IMR-90 (cell line): Measurements from ENCODE around the gene NHSL2. TPM values are rescaled to one million over a fixed set of nuclear protein-coding genes. Genes with fewer than 3 reads are reported as not detected.

Experiments used
- ATAC-seq: fragments of 200-7000 bp; cut with Tn5 transposase; 2 replicates; pipeline ENCODE4 v1.9.1; 2020; ENCODE audit warnings: low read depth, mild to moderate bottlenecking, moderate library complexity
- BruUV-seq: library from RNA; stranded (reverse); fragments of 400-500 nt; replicated peaks from 2 replicates; lab custom pipeline; 2021; lab: Mats Ljungman, UMichigan
- CTCF ChIA-PET: fragments of 300-600 bp; formaldehyde crosslinking; extraction: SDS; loops from one replicate; lab custom pipeline; 2021; ENCODE audit warnings: antibody characterized with exemption; lab: Yijun Ruan, JAX
- POLR2A ChIA-PET: fragments of 300-600 bp; sonication (Branson Sonifier 250); formaldehyde crosslinking; loops from one replicate; lab custom pipeline; 2022; ENCODE audit warnings: antibody characterized with exemption; ENCODE audit not compliant: unreplicated experiment; lab: Charles Lee
- DNase-seq: peaks from one replicate; pipeline ENCODE4 v3.0.0; 2013
- H2AFZ ChIP-seq: replicated peaks from 2 replicates; pipeline ENCODE3; 2013; ENCODE audit warnings: low read length, mild to moderate bottlenecking; ENCODE audit not compliant: poor library complexity
- H2AK5ac ChIP-seq: 2 replicates; pipeline ENCODE4 v1.6.1; 2013; ENCODE audit warnings: low read depth, low read length, inconsistent platforms
- H2AK9ac ChIP-seq: replicated peaks from 2 replicates; pipeline ENCODE3; 2013; ENCODE audit warnings: mild to moderate bottlenecking, low read depth, low read length, moderate library complexity; ENCODE audit not compliant: poor library complexity
- H2BK120ac ChIP-seq: 2 replicates; pipeline ENCODE4 v1.6.1; 2013; ENCODE audit warnings: low read depth, low read length, inconsistent platforms
- H2BK15ac ChIP-seq: 3 replicates; pipeline ENCODE4 v1.6.1; 2013; ENCODE audit warnings: low read depth, low read length, inconsistent platforms
- H2BK20ac ChIP-seq: 2 replicates; pipeline ENCODE4 v1.6.1; 2013; ENCODE audit warnings: low read depth, mild to moderate bottlenecking, inconsistent platforms, low read length, moderate library complexity
- H2BK5ac ChIP-seq: 2 replicates; pipeline ENCODE4 v1.6.1; 2013; ENCODE audit warnings: mild to moderate bottlenecking, low read depth, low read length, inconsistent platforms; ENCODE audit not compliant: poor library complexity, severe bottlenecking
- H3K14ac ChIP-seq: replicated peaks from 2 replicates; pipeline ENCODE4 v1.6.1; 2013; ENCODE audit warnings: low read depth, low read length, inconsistent platforms
- H3K18ac ChIP-seq: 2 replicates; pipeline ENCODE4 v1.6.1; 2013; ENCODE audit warnings: low read depth, low read length, control low read depth
- H3K23ac ChIP-seq: 2 replicates; pipeline ENCODE4 v1.6.1; 2013; ENCODE audit warnings: low read depth, low read length, inconsistent platforms
- H3K27ac ChIP-seq: 2 replicates; pipeline ENCODE4 v1.5.1; 2013; ENCODE audit warnings: mild to moderate bottlenecking, control low read depth, low read length; ENCODE audit not compliant: insufficient read depth
- H3K27me3 ChIP-seq: 2 replicates; pipeline ENCODE4 v1.6.1; 2013; ENCODE audit warnings: low read length; ENCODE audit not compliant: control insufficient read depth, insufficient read depth
- H3K36me3 ChIP-seq: 2 replicates; pipeline ENCODE4 v1.6.1; 2013; ENCODE audit warnings: low read length, mixed read lengths; ENCODE audit not compliant: control insufficient read depth, insufficient read depth
- H3K4ac ChIP-seq: 2 replicates; pipeline ENCODE4 v1.6.1; 2013; ENCODE audit warnings: low read depth, low read length, inconsistent platforms
- H3K4me1 ChIP-seq: 2 replicates; pipeline ENCODE4 v1.6.1; 2013; ENCODE audit warnings: low read length, mixed read lengths; ENCODE audit not compliant: control insufficient read depth, insufficient read depth
- H3K4me2 ChIP-seq: 2 replicates; pipeline ENCODE4 v1.6.1; 2013; ENCODE audit warnings: low read depth, mild to moderate bottlenecking, control low read depth, low read length, moderate library complexity
- H3K4me3 ChIP-seq: 2 replicates; pipeline ENCODE4 v1.5.1; 2013; ENCODE audit warnings: low read depth, mild to moderate bottlenecking, control low read depth, low read length, moderate library complexity; ENCODE audit not compliant: insufficient read depth
- H3K56ac ChIP-seq: 2 replicates; pipeline ENCODE4 v1.6.1; 2013; ENCODE audit warnings: low read length, inconsistent platforms; ENCODE audit not compliant: insufficient read depth; ENCODE audit errors: extremely low read depth
- H3K79me1 ChIP-seq, 2 experiments: 2 replicates each; pipeline ENCODE4 v1.6.1; 2013; ENCODE audit warnings: low read length in 2 of 2, inconsistent platforms in 1 of 2, low read depth in 1 of 2
- H3K9ac ChIP-seq: 2 replicates; pipeline ENCODE4 v1.6.1; 2013; ENCODE audit warnings: low read depth, low read length, control low read depth
- H3K9me1 ChIP-seq: 2 replicates; pipeline ENCODE4 v1.6.1; 2013; ENCODE audit warnings: low read length, inconsistent platforms; ENCODE audit not compliant: insufficient read depth
- H3K9me3 ChIP-seq: 2 replicates; pipeline ENCODE4 v1.6.1; 2013; ENCODE audit warnings: low read length; ENCODE audit not compliant: control insufficient read depth, insufficient read depth
- H4K20me1 ChIP-seq: 2 replicates; pipeline ENCODE4 v1.6.1; 2013; ENCODE audit warnings: low read length, inconsistent platforms; ENCODE audit not compliant: insufficient read depth
- H4K5ac ChIP-seq: 2 replicates; pipeline ENCODE4 v1.6.1; 2013; ENCODE audit warnings: mild to moderate bottlenecking, low read depth, low read length, control low read depth
- H4K8ac ChIP-seq, 2 experiments: 2 replicates each; pipeline ENCODE4 v1.6.1; 2013; ENCODE audit warnings: low read depth in 2 of 2, low read length in 2 of 2, control low read depth in 1 of 2, inconsistent platforms in 1 of 2
- H4K91ac ChIP-seq: 2 replicates; pipeline ENCODE4 v1.6.1; 2013; ENCODE audit warnings: low read depth, low read length, inconsistent platforms; ENCODE audit not compliant: insufficient read depth
- BHLHE40 ChIP-seq: fragments of 150-350 bp; IDR thresholded peaks from 2 replicates; pipeline ENCODE4 v1.6.1; 2016; ENCODE audit warnings: mild to moderate bottlenecking, low read depth, low read length
- CEBPB ChIP-seq: IDR thresholded peaks from 2 replicates; pipeline ENCODE4 v1.6.1; 2012; ENCODE audit warnings: low read depth, low read length, improper control_type of control experiment
- CHD1 ChIP-seq: IDR thresholded peaks from 2 replicates; pipeline ENCODE4 v1.6.1; 2012; ENCODE audit warnings: low read depth, low read length, improper control_type of control experiment
- CTCF ChIP-seq: conservative IDR thresholded peaks from 2 replicates; pipeline ENCODE4 v1.5.1; 2012; ENCODE audit warnings: mild to moderate bottlenecking, low read depth, low read length, improper control_type of control experiment
- FOS ChIP-seq: fragments of 150-350 bp; IDR thresholded peaks from 2 replicates; pipeline ENCODE4 v1.6.1; 2016; ENCODE audit warnings: low read depth, low read length
- MAZ ChIP-seq: IDR thresholded peaks from 2 replicates; pipeline ENCODE4 v1.6.1; 2012; ENCODE audit warnings: low read depth, mild to moderate bottlenecking, low read length, improper control_type of control experiment, moderate library complexity, borderline replicate concordance
- MXI1 ChIP-seq: IDR thresholded peaks from 2 replicates; pipeline ENCODE4 v1.6.1; 2012; ENCODE audit warnings: low read depth, mild to moderate bottlenecking, low read length, moderate library complexity, borderline replicate concordance
- NFE2L2 ChIP-seq: fragments of 150-350 bp; IDR thresholded peaks from 2 replicates; pipeline ENCODE4 v1.6.1; 2016; ENCODE audit warnings: low read depth, mild to moderate bottlenecking, low read length
- POLR2A ChIP-seq: IDR thresholded peaks from 2 replicates; pipeline ENCODE4 v1.6.1; 2012; ENCODE audit warnings: mild to moderate bottlenecking, low read depth, low read length
- RCOR1 ChIP-seq: IDR thresholded peaks from 2 replicates; pipeline ENCODE4 v1.6.1; 2012; ENCODE audit warnings: mild to moderate bottlenecking, low read length, improper control_type of control experiment; ENCODE audit not compliant: insufficient replicate concordance
- SMC3 ChIP-seq: fragments of 150-350 bp; IDR thresholded peaks from 2 replicates; pipeline ENCODE4 v1.6.1; 2016; ENCODE audit warnings: low read depth, mild to moderate bottlenecking, antibody characterized with exemption, low read length, moderate library complexity
- WGBS, 2 experiments: methylation state at CpG; one replicate each; pipeline versions ENCODE4 v1.1.5 to v1.1.7; 2013; ENCODE audit warnings: missing lambda C conversion rate in 2 of 2; ENCODE audit not compliant: insufficient read length in 1 of 2; ENCODE audit errors: extremely low coverage in 2 of 2; 5-methylcytosine and 5-hydroxymethylcytosine counted together
- dilution Hi-C: fragments of 300-500 bp; cut with HindIII; formaldehyde crosslinking; loops from one replicate; pipeline ENCODE4 v1.14.3; 2018; ENCODE audit warnings: low sequenced_read_pairs; ENCODE audit not compliant: unreplicated experiment
- in situ Hi-C: fragments of 300-500 bp; cut with MboI; formaldehyde crosslinking; loops from 3 replicates; pipeline ENCODE4 v1.14.3; 2019; ENCODE audit warnings: low sequenced_read_pairs, inconsistent platforms, mixed read lengths
- intact Hi-C: fragments of 100-400 bp; cut with micrococcal nuclease; formaldehyde crosslinking; loops from 2 replicates; pipeline ENCODE4 v1.10.0; 2022
- polyA plus RNA-seq, 3 experiments: library from polyadenylated mRNA; depleted of rRNA; stranded (reverse); fragments of >200 nt; gene quantifications; 2 replicates each; pipeline ENCODE4 v1.2.3, GENCODE V29; 2012; ENCODE audit warnings: low replicate concordance in 1 of 3
- total RNA-seq: library from RNA; depleted of rRNA; stranded (reverse); fragments of >200 nt; gene quantifications from 2 replicates; pipeline ENCODE4 v1.2.3, GENCODE V29; 2012
- TF ChIP-seq, protein P1 (sequence below): fragments of 150-350 bp; IDR thresholded peaks from 2 replicates; pipeline ENCODE4 v1.6.1; 2017; ENCODE audit warnings: mild to moderate bottlenecking, antibody characterized with exemption, low read length, low read depth

The NHSL2 gene
- total and polyA plus RNA-seq, 2 of the 4 experiments (the other 2 are of a cell fraction) = 0.72 to 0.75 TPM

DNA sequence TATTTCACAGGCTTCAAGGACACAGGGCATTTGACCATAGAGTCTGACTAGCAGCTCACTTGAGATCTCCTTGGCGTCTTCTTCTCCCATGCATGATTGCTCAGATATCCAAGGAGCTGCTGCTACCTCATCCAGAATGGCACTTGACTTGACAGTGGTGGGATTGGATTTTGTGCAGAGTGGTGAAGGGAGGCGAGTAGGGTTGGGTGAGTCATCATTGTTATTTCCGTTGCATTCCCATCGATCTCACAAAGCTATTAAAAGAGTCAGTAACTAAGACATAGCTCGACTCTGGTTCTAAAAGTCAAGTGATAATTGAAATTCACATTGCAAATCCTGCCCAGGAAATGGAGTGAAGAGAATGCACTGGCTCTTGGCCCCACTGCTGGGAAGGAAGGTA lies 27.7 kb downstream of the NHSL2 start:
- DNase-seq (no peak), ATAC-seq (no peak)
- no peaks in the 10 kb centered on the region for H4K20me1 ChIP-seq
- H3K18ac ChIP-seq = no peak overlapping the region
- H4K91ac ChIP-seq = no peak overlapping the region
- no peak overlapping the region for H3K56ac ChIP-seq
- no peaks in the 10 kb centered on the region for H3K36me3 ChIP-seq
- no peak overlapping the region for H3K4me2 ChIP-seq
- H3K23ac ChIP-seq = no peak overlapping the region
- 78% methylated on average over 4 of the region's 5 CpGs; no CpG with 5 or more reads in 1 of the 2 experiments for WGBS, 2 experiments
- in situ Hi-C loops = no loop called here
- BruUV-seq = no TSS peak
- no peak overlapping the region for H3K9ac ChIP-seq
- H3K9me1 ChIP-seq = no peaks in the 10 kb centered on the region
- H2BK120ac ChIP-seq = no peak overlapping the region
- dilution Hi-C loops = no loop called here
- H3K4ac ChIP-seq = no peak overlapping the region
- no peak overlapping the region for H2AFZ ChIP-seq
- H4K8ac ChIP-seq = no peak overlapping the region
- no peak overlapping the region for H2AK9ac ChIP-seq
- H3K27me3 ChIP-seq = peaks cover 45% of the 10 kb centered on the region
- H2BK5ac ChIP-seq = no peak overlapping the region
- no peak overlapping the region for H4K5ac ChIP-seq
- H2AK5ac ChIP-seq = no peak overlapping the region
- no peak overlapping the region for H2BK20ac ChIP-seq
- intact Hi-C loops = no loop called here
- no peak for TF ChIP-seq CEBPB
- no peak for TF ChIP-seq RCOR1
- TF ChIP-seq CTCF = no peak
- TF ChIP-seq POLR2A = no peak
- no peak for TF ChIP-seq FOS
- TF ChIP-seq BHLHE40 = no peak
- TF ChIP-seq SMC3 = no peak
- no peak for TF ChIP-seq MAZ
- no peak for TF ChIP-seq MXI1
- TF ChIP-seq, protein P1, sequence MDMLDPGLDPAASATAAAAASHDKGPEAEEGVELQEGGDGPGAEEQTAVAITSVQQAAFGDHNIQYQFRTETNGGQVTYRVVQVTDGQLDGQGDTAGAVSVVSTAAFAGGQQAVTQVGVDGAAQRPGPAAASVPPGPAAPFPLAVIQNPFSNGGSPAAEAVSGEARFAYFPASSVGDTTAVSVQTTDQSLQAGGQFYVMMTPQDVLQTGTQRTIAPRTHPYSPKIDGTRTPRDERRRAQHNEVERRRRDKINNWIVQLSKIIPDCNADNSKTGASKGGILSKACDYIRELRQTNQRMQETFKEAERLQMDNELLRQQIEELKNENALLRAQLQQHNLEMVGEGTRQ = no peak
- TF ChIP-seq CHD1 = no peak
- no peak for TF ChIP-seq NFE2L2
- H3K14ac ChIP-seq = no peak overlapping the region
- H3K9me3 ChIP-seq = no peaks in the 10 kb centered on the region
- no peak overlapping the region for H3K4me3 ChIP-seq
- no peak overlapping the region for H3K27ac ChIP-seq
- POLR2A ChIA-PET = no interaction called here
- CTCF ChIA-PET = no interaction called here
- peaks cover 2% of the 10 kb centered on the region; the same call in 1 of the 2 replicates for H3K4me1 ChIP-seq
- H2BK15ac ChIP-seq = no peak overlapping the region
- no peaks in the 10 kb centered on the region for H3K79me1 ChIP-seq
